Fibroblast of the aortic adventitia (primary cell): ENCODE measurements around the gene PSG1. TPM values are rescaled to one million over a fixed set of nuclear protein-coding genes. Genes with fewer than 3 reads are reported as not detected.
A peak's percentile ranks its signal among the peaks of the same experiment; 100 is the strongest.
"Not testable (repeated sequence)": the region's sequence is repeated elsewhere in the genome, so short reads cannot be mapped to it uniquely, and the experiment has no call there.

ENCODE experiments used
- DNase-seq: peaks from one replicate; pipeline ENCODE4 v3.0.0-alpha.2; 2010; ENCODE audit warnings: low read depth
- H3K4me3 ChIP-seq: 2 replicates; pipeline ENCODE4 v1.5.1; 2011; ENCODE audit warnings: low read depth, mild to moderate bottlenecking, control low read depth, low read length, moderate library complexity
- CTCF ChIP-seq: IDR thresholded peaks from 2 replicates; pipeline ENCODE4 v1.5.1; 2011; ENCODE audit warnings: mild to moderate bottlenecking, low read length, control low read depth, inconsistent platforms; ENCODE audit not compliant: insufficient read depth
- total RNA-seq: library from RNA; depleted of rRNA; stranded (reverse); fragments of >200 nt; gene quantifications from 2 replicates; pipeline ENCODE4 v1.2.3, GENCODE V29; 2012; ENCODE audit warnings: low replicate concordance

PSG1 gene
- total RNA-seq, 1 donor = 0.72 TPM

- H3K4me3 ChIP-seq = no peak overlapping the region
- TF ChIP-seq CTCF = peak; percentile 19
- no peak for DNase-seq
These were observed 6.9 kb downstream of the PSG1 start for GRCh38 chr19:42872608-42873007.

GRCh38 chr19:42857544-42857867, 22.0 kb downstream of the PSG1 start:
- H3K4me3 ChIP-seq = no peak overlapping the region
- no peak for DNase-seq
- TF ChIP-seq CTCF = no peak

- peak; percentile 48 for TF ChIP-seq CTCF
- DNase-seq, H3K4me3 ChIP-seq: not testable (repeated sequence)
These were observed 22.5 kb downstream of the PSG1 start for GRCh38 chr19:42856866-42857543.

- not testable (repeated sequence) for H3K4me3 ChIP-seq, DNase-seq
These were observed 24.8 kb downstream of the PSG1 start for GRCh38 chr19:42854745-42855144.

GRCh38 chr19:42853231-42853630, 26.3 kb downstream of the PSG1 start:
- DNase-seq, H3K4me3 ChIP-seq: not testable (repeated sequence)

- H3K4me3 ChIP-seq = not testable (repeated sequence)
- DNase-seq = peak; percentile 69
These were observed 26.7 kb downstream of the PSG1 start for GRCh38 chr19:42852821-42853220.

- not testable (repeated sequence) for H3K4me3 ChIP-seq, DNase-seq
These were observed 27.7 kb downstream of the PSG1 start for GRCh38 chr19:42851718-42852280.

- TF ChIP-seq CTCF = no peak
- H3K4me3 ChIP-seq = no peak overlapping the region
- peak; percentile 98 for DNase-seq
These were observed 28.4 kb downstream of the PSG1 start for GRCh38 chr19:42850981-42851717.

GRCh38 chr19:42846597-42846996, 32.9 kb downstream of the PSG1 start:
- no peak for DNase-seq
- H3K4me3 ChIP-seq = no peak overlapping the region
- TF ChIP-seq CTCF = no peak

GRCh38 chr19:42843631-42844030, 35.9 kb downstream of the PSG1 start:
- H3K4me3 ChIP-seq, DNase-seq: not testable (repeated sequence)

GRCh38 chr19:42832746-42833442, 46.6 kb downstream of the PSG1 start:
- not testable (repeated sequence) for DNase-seq, H3K4me3 ChIP-seq

- DNase-seq, H3K4me3 ChIP-seq: not testable (repeated sequence)
These were observed 47.4 kb downstream of the PSG1 start for GRCh38 chr19:42832023-42832680.
